Astrocyte of the cerebellum (primary cell): Measurements from ENCODE around the gene PCDH15.

Experiments
- DNase-seq: peaks from one replicate; pipeline ENCODE4 v3.0.0-alpha.2; 2011; ENCODE audit warnings: low read depth
- H3K4me3 ChIP-seq: 2 replicates; pipeline ENCODE4 v1.5.1; 2011; ENCODE audit warnings: mild to moderate bottlenecking, low read depth, low read length, moderate library complexity
- in situ Hi-C: cut with HindIII; loops from 2 replicates; pipeline ENCODE4 v1.10.0; 2017; ENCODE audit warnings: low sequenced_read_pairs
- TF ChIP-seq, protein P1 (sequence below): IDR thresholded peaks from 2 replicates; pipeline ENCODE4 v1.5.1; 2012; ENCODE audit warnings: low read length, low read depth, moderate library complexity, mild to moderate bottlenecking; ENCODE audit errors: missing control alignments

The PCDH15 gene

GRCh38 chr10:53786236-53786900, 1014.7 kb downstream of the PCDH15 start:
- in situ Hi-C loops, result no loop called here
- TF ChIP-seq, protein P1, sequence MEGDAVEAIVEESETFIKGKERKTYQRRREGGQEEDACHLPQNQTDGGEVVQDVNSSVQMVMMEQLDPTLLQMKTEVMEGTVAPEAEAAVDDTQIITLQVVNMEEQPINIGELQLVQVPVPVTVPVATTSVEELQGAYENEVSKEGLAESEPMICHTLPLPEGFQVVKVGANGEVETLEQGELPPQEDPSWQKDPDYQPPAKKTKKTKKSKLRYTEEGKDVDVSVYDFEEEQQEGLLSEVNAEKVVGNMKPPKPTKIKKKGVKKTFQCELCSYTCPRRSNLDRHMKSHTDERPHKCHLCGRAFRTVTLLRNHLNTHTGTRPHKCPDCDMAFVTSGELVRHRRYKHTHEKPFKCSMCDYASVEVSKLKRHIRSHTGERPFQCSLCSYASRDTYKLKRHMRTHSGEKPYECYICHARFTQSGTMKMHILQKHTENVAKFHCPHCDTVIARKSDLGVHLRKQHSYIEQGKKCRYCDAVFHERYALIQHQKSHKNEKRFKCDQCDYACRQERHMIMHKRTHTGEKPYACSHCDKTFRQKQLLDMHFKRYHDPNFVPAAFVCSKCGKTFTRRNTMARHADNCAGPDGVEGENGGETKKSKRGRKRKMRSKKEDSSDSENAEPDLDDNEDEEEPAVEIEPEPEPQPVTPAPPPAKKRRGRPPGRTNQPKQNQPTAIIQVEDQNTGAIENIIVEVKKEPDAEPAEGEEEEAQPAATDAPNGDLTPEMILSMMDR, result no peak
- H3K4me3 ChIP-seq, result no peak overlapping the region
- no peak for DNase-seq

DNA sequence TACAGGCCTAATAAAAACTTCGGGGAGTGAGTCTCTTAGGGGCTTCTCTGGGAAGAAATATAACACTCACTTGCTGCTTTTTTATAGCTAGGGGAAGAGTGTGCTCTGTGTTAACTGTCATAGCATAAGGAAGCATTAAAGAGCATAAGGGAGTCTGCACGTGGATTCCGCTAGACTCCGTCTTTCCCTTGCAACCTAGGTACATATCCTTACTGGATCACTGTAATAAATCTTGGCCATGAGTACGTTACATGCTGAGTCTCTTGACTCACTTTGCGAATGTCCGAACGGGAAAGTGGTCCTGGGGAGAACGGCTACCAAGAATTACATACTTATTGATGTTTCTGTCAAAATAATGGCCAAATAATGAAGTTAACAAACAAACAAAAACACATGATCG, 1029.3 kb downstream of the PCDH15 start:
- no peak for DNase-seq
- in situ Hi-C loops, result no loop called here
- TF ChIP-seq, protein P1, result no peak
- H3K4me3 ChIP-seq, result no peak overlapping the region

DNA sequence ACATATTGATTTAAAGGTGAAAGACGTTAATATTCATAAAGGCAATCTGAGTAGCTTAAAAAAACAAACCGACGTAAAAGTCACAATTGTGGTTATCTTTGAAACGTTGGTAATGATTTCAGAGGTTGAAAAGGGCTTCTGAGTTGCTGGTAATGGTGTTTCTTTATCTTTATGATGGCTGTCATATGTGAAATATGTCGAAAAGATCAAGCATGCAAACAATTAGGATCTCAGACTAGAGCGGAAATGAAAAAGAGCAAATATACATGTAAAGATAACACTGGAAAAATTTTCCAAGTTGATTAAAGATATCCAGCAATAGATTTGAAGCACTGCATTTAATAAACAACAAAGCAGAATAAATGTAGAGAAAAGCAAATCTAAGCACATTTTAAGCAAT, 1030.1 kb downstream of the PCDH15 start:
- TF ChIP-seq, protein P1, result no peak
- no peak overlapping the region for H3K4me3 ChIP-seq
- in situ Hi-C loops, result no loop called here
- no peak for DNase-seq

- no peak overlapping the region for H3K4me3 ChIP-seq
- TF ChIP-seq, protein P1, result no peak
- in situ Hi-C loops, result no loop called here
- peak; percentile 0 for DNase-seq
These were observed 1035.7 kb downstream of the PCDH15 start for GRCh38 chr10:53765311-53765710.

DNA sequence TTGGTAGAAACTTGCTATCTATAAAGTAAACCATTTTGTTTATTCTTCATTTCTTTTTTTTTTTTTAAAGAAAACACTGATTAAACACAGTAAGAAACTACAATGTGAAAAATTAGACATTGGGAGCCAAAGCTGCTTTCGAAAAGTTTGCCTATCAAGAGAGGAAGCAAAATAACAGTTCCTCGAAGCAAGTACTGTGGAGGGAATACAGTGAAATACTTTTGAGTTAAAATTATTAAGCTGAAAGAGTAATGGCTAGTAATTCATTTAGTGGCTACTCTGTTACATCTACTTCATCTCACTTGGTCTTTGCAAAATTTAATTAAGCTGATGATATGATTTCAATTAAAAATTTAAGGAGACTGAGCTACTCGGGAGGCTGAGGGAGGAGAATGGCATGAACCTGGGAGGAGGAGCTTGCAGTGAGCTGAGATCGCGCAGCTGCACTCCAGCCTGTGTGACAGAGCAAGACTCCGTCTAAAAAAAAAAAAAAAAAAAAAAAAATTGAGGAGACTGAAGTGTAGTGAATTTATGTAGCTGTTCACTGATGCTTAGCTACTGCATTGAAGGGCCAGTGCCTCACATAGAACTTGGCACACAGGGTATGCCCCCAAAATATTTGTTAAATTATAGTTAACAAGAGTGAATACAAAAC, 1046.3 kb downstream of the PCDH15 start:
- H3K4me3 ChIP-seq, result no peak overlapping the region
- DNase-seq, result no peak
- TF ChIP-seq, protein P1, result no peak
- in situ Hi-C loops, result no loop called here
